Esophagus squamous epithelium (tissue), 5 donors: ENCODE data around the gene ARHGAP26. TPM values are rescaled to one million over a fixed set of nuclear protein-coding genes. Genes with fewer than 3 reads are reported as not detected.

Experiments used
- DNase-seq: peaks from one replicate; lab custom pipeline; 2025; lab: John Stamatoyannopoulos, UW
- H3K27ac ChIP-seq, 4 donors: fragments of 200-600 bp; sonication (generic); one replicate each; pipeline ENCODE4 v1.5.1; 2016 to 2019; ENCODE audit warnings: mild to moderate bottlenecking in 1 of 4
- H3K27me3 ChIP-seq, 4 donors: fragments of 200-600 bp; sonication (generic); 1 replicate in 3 of 4; 2 replicates in 1 of 4; pipeline versions ENCODE4 v1.5.1 to v1.6.0; 2017 to 2021; ENCODE audit warnings: antibody characterized with exemption in 1 of 4
- H3K36me3 ChIP-seq, 3 donors: fragments of 200-600 bp; sonication (generic); one replicate each; pipeline ENCODE4 v1.5.1; 2016 to 2019
- H3K4me1 ChIP-seq, 3 donors: fragments of 200-600 bp; sonication (generic); one replicate each; pipeline ENCODE4 v1.5.1; 2017 to 2019
- H3K4me3 ChIP-seq, 4 donors: fragments of 200-600 bp; sonication (generic); 1 replicate in 3 of 4; 2 replicates in 1 of 4; pipeline ENCODE4 v1.5.1; 2016 to 2019; ENCODE audit warnings: mild to moderate bottlenecking in 2 of 4, moderate library complexity in 1 of 4
- H3K9me3 ChIP-seq, 3 donors: fragments of 200-600 bp; sonication (generic); one replicate each; pipeline ENCODE4 v1.5.1; 2016 to 2019
- POLR2A ChIP-seq, 4 donors: fragments of 450-650 bp; IDR thresholded peaks; one replicate each; pipeline ENCODE4 v1.6.1; 2017; ENCODE audit warnings: antibody characterized with exemption in 4 of 4, mild to moderate bottlenecking in 4 of 4, moderate library complexity in 3 of 4
- WGBS, 2 donors: methylation state at CpG; one replicate each; pipeline ENCODE4 v1.1.5; 2018; 5-methylcytosine and 5-hydroxymethylcytosine counted together
- intact Hi-C: fragments of 100-400 bp; cut with DNase I; formaldehyde crosslinking; loops from one replicate; pipeline ENCODE4 v1.15.0; 2022
- total RNA-seq, 4 donors: library from RNA; depleted of rRNA; stranded (reverse); fragments of >200 nt; gene quantifications; one replicate each; pipeline ENCODE4 v1.1.0, GENCODE V29; 2016
- TF ChIP-seq, protein P1 (sequence below), 6 experiments: fragments of 450-650 bp in 4 of 6; fragments of 200-600 bp in 2 of 6; sonication (generic) in 2 of 6; IDR thresholded peaks; one replicate each; pipeline ENCODE4 v1.5.1; 2016 to 2019; ENCODE audit warnings: antibody characterized with exemption in 6 of 6, mild to moderate bottlenecking in 4 of 6, moderate library complexity in 4 of 6
- donor health status: DM: yes; HTN: yes; CAD: no.

The ARHGAP26 gene
- total RNA-seq, 4 donors from 2014 or later: 4.4 to 18.7 (median 15.4) TPM

DNA sequence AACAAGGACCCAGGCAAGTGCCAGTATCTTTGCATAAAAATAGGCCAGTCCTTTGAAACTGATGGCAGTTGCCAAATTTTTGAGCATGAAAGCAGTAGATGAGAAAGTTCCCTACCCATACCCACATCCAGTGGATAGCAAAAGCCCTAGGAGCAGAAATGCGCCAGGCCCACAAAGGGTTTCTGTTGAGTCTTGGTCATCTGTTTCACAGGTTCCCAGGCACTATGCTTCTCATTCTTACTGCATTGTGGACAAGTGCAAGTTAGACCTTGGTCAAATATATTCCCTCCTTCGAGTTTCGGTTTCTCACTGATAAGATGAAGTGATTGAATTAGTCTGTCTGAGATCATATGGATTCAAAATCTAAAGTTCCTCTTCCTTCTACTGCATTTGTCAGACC, 481.0 kb downstream of the ARHGAP26 start:
- Histone ChIP-seq H3K27me3 (no peaks in the 10 kb centered on the region), H3K36me3 (no peaks in the 10 kb centered on the region), H3K27ac (no peak overlapping the region), H3K4me1 (peaks cover 3 to 10% (median 8%) of the 10 kb centered on the region in 3 donors), H3K4me3 (no peak overlapping the region), H3K9me3 (no peaks in the 10 kb centered on the region)
- TF ChIP-seq POLR2A (IDR thresholded peaks at IDR 0.05): no peak
- TF ChIP-seq, protein P1, sequence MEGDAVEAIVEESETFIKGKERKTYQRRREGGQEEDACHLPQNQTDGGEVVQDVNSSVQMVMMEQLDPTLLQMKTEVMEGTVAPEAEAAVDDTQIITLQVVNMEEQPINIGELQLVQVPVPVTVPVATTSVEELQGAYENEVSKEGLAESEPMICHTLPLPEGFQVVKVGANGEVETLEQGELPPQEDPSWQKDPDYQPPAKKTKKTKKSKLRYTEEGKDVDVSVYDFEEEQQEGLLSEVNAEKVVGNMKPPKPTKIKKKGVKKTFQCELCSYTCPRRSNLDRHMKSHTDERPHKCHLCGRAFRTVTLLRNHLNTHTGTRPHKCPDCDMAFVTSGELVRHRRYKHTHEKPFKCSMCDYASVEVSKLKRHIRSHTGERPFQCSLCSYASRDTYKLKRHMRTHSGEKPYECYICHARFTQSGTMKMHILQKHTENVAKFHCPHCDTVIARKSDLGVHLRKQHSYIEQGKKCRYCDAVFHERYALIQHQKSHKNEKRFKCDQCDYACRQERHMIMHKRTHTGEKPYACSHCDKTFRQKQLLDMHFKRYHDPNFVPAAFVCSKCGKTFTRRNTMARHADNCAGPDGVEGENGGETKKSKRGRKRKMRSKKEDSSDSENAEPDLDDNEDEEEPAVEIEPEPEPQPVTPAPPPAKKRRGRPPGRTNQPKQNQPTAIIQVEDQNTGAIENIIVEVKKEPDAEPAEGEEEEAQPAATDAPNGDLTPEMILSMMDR (IDR thresholded peaks at IDR 0.05): no peak
- WGBS, 2 donors: 90 to 92% methylated on average over 3 of the region's 3 CpGs
- intact Hi-C loops: no loop called here
- no peak for DNase-seq

DNA sequence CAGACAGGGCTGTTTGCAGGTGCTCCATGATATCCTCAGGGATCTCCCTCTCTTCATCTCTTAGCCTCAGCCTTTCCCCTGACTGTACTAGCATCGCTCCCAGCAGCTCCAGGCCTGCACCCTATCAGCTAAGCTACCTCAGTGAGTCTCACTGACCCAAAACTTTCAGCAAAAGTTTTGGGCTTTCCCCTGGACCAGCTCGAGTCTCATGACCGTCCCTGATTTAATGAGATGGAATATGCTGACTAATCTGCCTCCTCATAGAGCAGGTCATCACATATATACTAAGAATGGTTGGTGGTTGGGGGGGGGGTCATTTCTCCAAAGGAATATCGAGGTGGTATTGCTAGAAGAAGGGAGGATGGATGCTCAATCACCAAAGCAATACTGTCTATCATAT, 481.8 kb downstream of the ARHGAP26 start:
- WGBS, 2 donors: 82 to 91% methylated on average over 4 of the region's 4 CpGs
- intact Hi-C loops: no loop called here
- H3K27ac ChIP-seq: no peak overlapping the region
- no peak overlapping the region for H3K4me3 ChIP-seq
- TF ChIP-seq, protein P1 (IDR thresholded peaks at IDR 0.05): no peak
- no peak for TF ChIP-seq POLR2A (IDR thresholded peaks at IDR 0.05)
- H3K4me1 ChIP-seq: peaks cover 3 to 10% (median 8%) of the 10 kb centered on the region in 3 donors
- H3K9me3 ChIP-seq: no peaks in the 10 kb centered on the region
- DNase-seq: no peak
- no peaks in the 10 kb centered on the region for H3K36me3 ChIP-seq
- H3K27me3 ChIP-seq: no peaks in the 10 kb centered on the region

DNA sequence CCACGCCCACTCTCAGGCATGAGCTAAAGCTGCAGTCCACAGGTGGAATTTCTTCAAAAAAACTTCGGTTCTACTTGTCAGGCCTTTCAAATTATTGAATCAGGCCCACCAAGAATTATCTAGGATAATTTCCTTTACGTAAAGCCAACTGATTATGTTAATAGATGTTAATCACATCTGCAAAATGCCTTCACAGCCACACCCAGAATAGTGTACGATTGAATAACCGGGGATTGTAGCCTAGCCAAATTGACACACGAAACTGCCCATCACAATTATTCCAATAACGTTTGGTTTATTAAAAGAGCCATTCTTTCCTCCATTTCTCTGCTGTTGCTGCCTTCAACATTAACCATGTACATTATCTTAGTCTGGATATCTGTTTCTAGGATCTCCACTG, 484.6 kb downstream of the ARHGAP26 start:
- WGBS, 2 donors: 77 to 85% methylated on average over 6 to 7 of the region's 7 CpGs
- no peak for DNase-seq
- Histone ChIP-seq H3K27me3 (no peaks in the 10 kb centered on the region), H3K36me3 (no peaks in the 10 kb centered on the region), H3K27ac (no peak overlapping the region), H3K4me1 (no peaks in the 10 kb centered on the region), H3K4me3 (no peak overlapping the region), H3K9me3 (no peaks in the 10 kb centered on the region)
- no peak for TF ChIP-seq POLR2A (IDR thresholded peaks at IDR 0.05)
- TF ChIP-seq, protein P1 (IDR thresholded peaks at IDR 0.05): no peak
- intact Hi-C loops: no loop called here

DNA sequence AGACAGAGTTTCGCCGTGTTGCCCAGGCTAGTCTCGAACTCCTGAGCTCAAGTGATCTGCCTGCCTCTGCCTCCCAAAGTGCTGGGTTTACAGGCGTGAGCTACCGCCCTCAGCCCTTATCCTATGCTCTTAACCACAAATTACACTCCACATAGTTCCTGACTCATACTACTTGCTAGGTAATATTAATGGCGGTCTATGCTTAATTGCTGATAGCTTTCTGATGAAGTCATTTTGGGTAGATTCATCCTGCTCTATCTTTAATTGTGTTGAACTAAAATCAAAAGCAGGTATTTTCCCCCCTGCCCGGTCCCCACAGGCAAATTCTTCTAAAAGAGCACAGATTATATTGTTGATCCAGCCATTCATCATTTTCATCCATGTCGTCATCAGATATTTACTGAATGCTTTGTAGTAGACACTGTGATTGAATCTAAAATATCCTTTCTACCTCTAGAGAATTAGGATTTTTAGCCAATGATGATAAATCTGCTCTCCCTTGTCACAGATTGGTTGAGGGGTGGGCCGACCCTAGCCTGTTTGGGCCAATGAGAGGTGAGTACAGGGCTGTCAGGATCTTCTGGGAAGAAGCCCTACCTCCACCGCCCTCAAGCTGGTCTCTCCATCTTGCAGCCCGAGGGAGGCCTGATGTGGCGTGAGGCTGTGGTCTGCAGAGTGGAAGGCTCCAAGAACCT, 488.5 kb downstream of the ARHGAP26 start:
- H3K27me3 ChIP-seq: no peaks in the 10 kb centered on the region

DNA sequence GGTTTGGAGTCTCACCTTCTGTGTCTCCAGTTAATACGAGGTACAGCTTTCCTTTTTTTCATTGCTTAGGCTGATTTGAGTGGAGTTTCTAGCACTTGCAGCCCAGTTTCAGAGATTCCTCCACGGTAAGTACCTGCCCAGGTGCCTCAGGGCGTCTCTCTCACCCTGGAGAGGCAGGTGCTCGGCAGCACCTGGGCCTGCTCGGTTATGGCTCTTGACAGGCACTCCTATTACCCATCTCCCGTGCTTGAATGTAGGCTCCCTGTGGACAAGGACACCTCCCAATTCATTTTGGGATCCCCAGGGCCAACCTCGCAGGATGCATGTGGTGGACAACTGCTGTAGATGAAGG, 489.1 kb downstream of the ARHGAP26 start:
- no peak for TF ChIP-seq POLR2A (IDR thresholded peaks at IDR 0.05)
- TF ChIP-seq, protein P1 (IDR thresholded peaks at IDR 0.05): no peak
- Histone ChIP-seq H3K36me3 (no peaks in the 10 kb centered on the region), H3K4me3 (no peak overlapping the region), H3K9me3 (no peaks in the 10 kb centered on the region), H3K27ac (no peak overlapping the region), H3K4me1 (no peaks in the 10 kb centered on the region), H3K27me3 (no peaks in the 10 kb centered on the region)
- no peak for DNase-seq
- intact Hi-C loops: no loop called here
- 81 to 89% methylated on average over 3 of the region's 7 CpGs for WGBS, 2 donors

More for the DNA sequence above, 488.5 kb downstream of the ARHGAP26 start:
- no peak for DNase-seq
- TF ChIP-seq POLR2A (IDR thresholded peaks at IDR 0.05): no peak
- TF ChIP-seq, protein P1 (IDR thresholded peaks at IDR 0.05): no peak
- Histone ChIP-seq H3K4me3 (no peak overlapping the region), H3K4me1 (no peaks in the 10 kb centered on the region), H3K36me3 (no peaks in the 10 kb centered on the region), H3K9me3 (no peaks in the 10 kb centered on the region), H3K27ac (no peak overlapping the region)
- WGBS, 2 donors: 90 to 91% methylated on average over 11 to 12 of the region's 12 CpGs
- intact Hi-C loops: no loop called here
